Keratinocyte (primary cell): ENCODE measurements around the gene AFG1L.

Experiments
- EZH2 ChIP-seq: IDR thresholded peaks from one replicate; pipeline ENCODE4 v1.6.1; 2012; ENCODE audit warnings: inconsistent platforms, mild to moderate bottlenecking, low read length, moderate library complexity
- TF ChIP-seq, protein P1 (sequence below), 3 experiments: IDR thresholded peaks in 1 of 3; conservative IDR thresholded peaks in 1 of 3; optimal IDR thresholded peaks in 1 of 3; 2 replicates in 2 of 3; 3 replicates in 1 of 3; pipeline versions ENCODE3 to v1.5.1; 2011; ENCODE audit warnings: low read length in 3 of 3, mild to moderate bottlenecking in 3 of 3, moderate library complexity in 2 of 3, control low read depth in 1 of 3, inconsistent platforms in 1 of 3; ENCODE audit not compliant: insufficient read depth in 2 of 3; ENCODE audit errors: extremely low read depth in 1 of 3

DNA sequence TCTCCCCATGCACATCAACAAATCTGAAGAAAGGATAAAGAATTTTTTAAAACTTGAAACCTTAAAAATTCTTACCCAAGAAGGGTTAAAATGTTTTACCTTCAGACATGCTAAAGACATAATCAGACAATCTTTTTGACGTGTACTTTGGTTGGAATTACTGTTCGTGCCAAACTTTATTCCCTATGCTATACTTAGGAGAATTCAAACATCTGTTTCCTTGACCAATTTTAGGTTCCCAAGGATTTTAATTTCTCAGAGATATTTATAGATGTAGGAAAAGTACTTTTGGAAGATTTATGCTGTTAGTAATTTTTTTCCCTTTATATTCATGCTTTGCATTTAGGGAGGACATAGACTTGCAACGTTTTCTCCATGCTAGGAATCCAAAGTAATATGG lies 108.4 kb downstream of the AFG1L start:
- TF ChIP-seq, protein P1, sequence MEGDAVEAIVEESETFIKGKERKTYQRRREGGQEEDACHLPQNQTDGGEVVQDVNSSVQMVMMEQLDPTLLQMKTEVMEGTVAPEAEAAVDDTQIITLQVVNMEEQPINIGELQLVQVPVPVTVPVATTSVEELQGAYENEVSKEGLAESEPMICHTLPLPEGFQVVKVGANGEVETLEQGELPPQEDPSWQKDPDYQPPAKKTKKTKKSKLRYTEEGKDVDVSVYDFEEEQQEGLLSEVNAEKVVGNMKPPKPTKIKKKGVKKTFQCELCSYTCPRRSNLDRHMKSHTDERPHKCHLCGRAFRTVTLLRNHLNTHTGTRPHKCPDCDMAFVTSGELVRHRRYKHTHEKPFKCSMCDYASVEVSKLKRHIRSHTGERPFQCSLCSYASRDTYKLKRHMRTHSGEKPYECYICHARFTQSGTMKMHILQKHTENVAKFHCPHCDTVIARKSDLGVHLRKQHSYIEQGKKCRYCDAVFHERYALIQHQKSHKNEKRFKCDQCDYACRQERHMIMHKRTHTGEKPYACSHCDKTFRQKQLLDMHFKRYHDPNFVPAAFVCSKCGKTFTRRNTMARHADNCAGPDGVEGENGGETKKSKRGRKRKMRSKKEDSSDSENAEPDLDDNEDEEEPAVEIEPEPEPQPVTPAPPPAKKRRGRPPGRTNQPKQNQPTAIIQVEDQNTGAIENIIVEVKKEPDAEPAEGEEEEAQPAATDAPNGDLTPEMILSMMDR (optimal IDR thresholded peaks at IDR 0.05 in 1 of 3, IDR thresholded peaks at IDR 0.05 in 1 of 3, conservative IDR thresholded peaks at IDR 0.05 in 1 of 3; ENCODE audit: extremely low read depth in 1 of 3, insufficient read depth in 2 of 3, low read length in 3 of 3): no peak
- TF ChIP-seq EZH2: no peak
